Measurements from ENCODE around the gene RAB8B.

DNA sequence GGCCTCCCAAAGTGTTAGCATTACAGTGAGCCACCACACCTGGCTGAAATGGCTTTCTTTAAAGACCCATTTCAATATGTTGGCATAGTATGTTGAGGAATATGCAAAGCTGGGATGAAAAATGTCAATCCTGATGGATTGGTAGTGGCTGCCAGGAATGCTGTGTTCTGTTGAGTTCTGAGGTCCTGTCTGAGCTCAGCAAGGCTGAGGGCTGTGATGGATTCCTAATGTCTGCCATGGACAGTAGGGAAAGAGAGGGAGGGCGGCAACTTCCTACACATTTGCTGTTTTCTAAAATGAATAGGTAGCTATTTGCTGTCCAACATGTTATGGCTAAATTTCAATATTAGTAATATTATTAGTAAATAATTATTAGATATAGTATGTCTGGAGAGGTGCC is 8.2 kb downstream of the RAB8B start:
- TF ChIP-seq POLR2AphosphoS5 (IDR thresholded peaks at IDR 0.05) (no peak), POLR2A (IDR thresholded peaks at IDR 0.05) (no peak)

All from suprapubic skin (tissue), 4 donors.